B cell (primary cell): ENCODE results near the gene LRRC10B. TPM values are rescaled to one million over a fixed set of nuclear protein-coding genes. Genes with fewer than 3 reads are reported as not detected.

Experiments used
- ATAC-seq: fragments of 200-7000 bp; cut with Tn5 transposase; one replicate; pipeline ENCODE4 v1.10.0; 2021; ENCODE audit warnings: low read depth, mild to moderate bottlenecking, moderate number of reproducible peaks, moderate library complexity
- CTCF ChIA-PET: fragments of 350-600 bp; sonication (Branson Sonifier 250); formaldehyde crosslinking; loops from one replicate; lab custom pipeline; 2021; ENCODE audit warnings: antibody characterized with exemption, inconsistent platforms; lab: Charles Lee
- POLR2A ChIA-PET: fragments of 350-600 bp; sonication (Branson Sonifier 250); formaldehyde crosslinking; loops from one replicate; lab custom pipeline; 2021; ENCODE audit warnings: antibody characterized with exemption; lab: Charles Lee
- DNase-seq: peaks from one replicate; pipeline ENCODE4 v3.0.0; 2013
- H2AFZ ChIP-seq: 2 replicates; pipeline ENCODE4 v1.6.1; 2012; ENCODE audit warnings: mild to moderate bottlenecking, low read depth, low read length; ENCODE audit not compliant: insufficient read depth, poor library complexity, severe bottlenecking
- H3K27ac ChIP-seq, 2 donors: 1 replicate in 1 of 2; 2 replicates in 1 of 2; pipeline ENCODE4 v1.5.1; 2012 to 2013; ENCODE audit warnings: low read length in 2 of 2, mild to moderate bottlenecking in 2 of 2, moderate library complexity in 1 of 2
- H3K27me3 ChIP-seq, 4 experiments: fragments of 200-600 bp in 1 of 4; sonication (generic) in 1 of 4; replicated peaks in 1 of 4; 1 replicate in 2 of 4; 2 replicates in 2 of 4; pipeline versions ENCODE4 v1.6.1 to v1.7.0; 2013 to 2016; ENCODE audit warnings: low read length in 3 of 4, mild to moderate bottlenecking in 2 of 4, mixed read lengths in 1 of 4, moderate library complexity in 1 of 4; ENCODE audit not compliant: insufficient read depth in 4 of 4, control insufficient read depth in 3 of 4; ENCODE audit errors: control extremely low read depth in 1 of 4
- H3K36me3 ChIP-seq, 2 experiments: replicated peaks in 1 of 2; 1 replicate in 1 of 2; 2 replicates in 1 of 2; pipeline versions ENCODE4 v1.6.1 to v1.7.1; 2013; ENCODE audit warnings: low read length in 1 of 2; ENCODE audit not compliant: insufficient read depth in 2 of 2, control insufficient read depth in 1 of 2; ENCODE audit errors: control extremely low read depth in 1 of 2, extremely low read depth in 1 of 2
- H3K4me1 ChIP-seq, 2 donors: fragments of 200-600 bp in 1 of 2; sonication (generic) in 1 of 2; 1 replicate in 1 of 2; 2 replicates in 1 of 2; pipeline versions ENCODE4 v1.5.1 to v1.6.1; 2013 to 2017; ENCODE audit warnings: low read length in 2 of 2; ENCODE audit not compliant: control insufficient read depth in 2 of 2, insufficient read depth in 2 of 2
- H3K4me2 ChIP-seq: replicated peaks from 2 replicates; pipeline ENCODE3; 2012; ENCODE audit warnings: mild to moderate bottlenecking, low read depth, low read length; ENCODE audit not compliant: poor library complexity, severe bottlenecking
- H3K4me3 ChIP-seq, 5 experiments: fragments of 200-600 bp in 1 of 5; sonication (generic) in 1 of 5; 1 replicate in 3 of 5; 2 replicates in 2 of 5; pipeline versions ENCODE4 v1.5.1 to v1.7.0; 2011 to 2016; ENCODE audit warnings: low read length in 4 of 5, mild to moderate bottlenecking in 4 of 5, low read depth in 2 of 5, control low read depth in 1 of 5, moderate library complexity in 1 of 5; ENCODE audit not compliant: insufficient read depth in 1 of 5; ENCODE audit errors: control extremely low read depth in 1 of 5, extremely low read depth in 1 of 5
- H3K79me2 ChIP-seq: fragments of 200-600 bp; sonication (generic); one replicate; pipeline ENCODE4 v1.6.0; 2016; ENCODE audit warnings: low read length; ENCODE audit not compliant: control insufficient read depth, insufficient read depth
- H3K9ac ChIP-seq: fragments of 200-600 bp; sonication (generic); 2 replicates; pipeline ENCODE4 v1.6.1; 2017; ENCODE audit warnings: mild to moderate bottlenecking, low read length, moderate library complexity
- H3K9me3 ChIP-seq, 3 donors: one replicate each; pipeline versions ENCODE4 v1.6.1 to v1.7.1; 2013; ENCODE audit warnings: low read length in 2 of 3; ENCODE audit not compliant: control insufficient read depth in 2 of 3, insufficient read depth in 1 of 3; ENCODE audit errors: control extremely low read depth in 1 of 3
- H4K20me1 ChIP-seq: 2 replicates; pipeline ENCODE4 v1.6.0; 2012; ENCODE audit warnings: mild to moderate bottlenecking, low read length; ENCODE audit not compliant: insufficient read depth, control insufficient read depth, poor library complexity, severe bottlenecking
- H3K27ac Mint-ChIP-seq: one replicate; pipeline ENCODE4 v1.8.0; 2021; ENCODE audit warnings: mixed read lengths
- H3K27me3 Mint-ChIP-seq: one replicate; pipeline ENCODE4 v1.8.0; 2021; ENCODE audit warnings: mixed read lengths
- H3K4me1 Mint-ChIP-seq: one replicate; pipeline ENCODE4 v1.8.0; 2021; ENCODE audit warnings: mixed read lengths
- H3K4me3 Mint-ChIP-seq: one replicate; pipeline ENCODE4 v1.8.0; 2021; ENCODE audit warnings: mixed read lengths
- H3K9me3 Mint-ChIP-seq: one replicate; pipeline ENCODE4 v1.8.0; 2022; ENCODE audit warnings: mixed read lengths; ENCODE audit not compliant: insufficient read depth
- EZH2 ChIP-seq: IDR thresholded peaks from 2 replicates; pipeline ENCODE4 v1.6.1; 2012; ENCODE audit warnings: borderline replicate concordance, low read depth, mild to moderate bottlenecking, moderate library complexity, low read length; ENCODE audit not compliant: insufficient read depth, poor library complexity, severe bottlenecking
- WGBS: methylation state at CpG from one replicate; pipeline ENCODE4 v1.1.5; 2013; ENCODE audit warnings: missing lambda C conversion rate; ENCODE audit not compliant: insufficient coverage; 5-methylcytosine and 5-hydroxymethylcytosine counted together
- intact Hi-C: fragments of 100-400 bp; cut with micrococcal nuclease; formaldehyde crosslinking; loops from one replicate; pipeline ENCODE4 v1.10.0; 2022
- polyA plus RNA-seq: library from polyadenylated mRNA; depleted of rRNA; stranded (reverse); fragments of >200 nt; gene quantifications from 2 replicates; pipeline ENCODE4 v1.2.3, GENCODE V29; 2012
- total RNA-seq, 2 donors: library from RNA; stranded (reverse); fragments of 120-200 nt in 1 of 2; gene quantifications; 1 replicate in 1 of 2; 2 replicates in 1 of 2; pipeline versions ENCODE4 v1.2.3 to v1.2.4, GENCODE V29; 2013 to 2022
- TF ChIP-seq, protein P1 (sequence below): fragments of 200-600 bp; IDR thresholded peaks from one replicate; pipeline ENCODE4 v1.8.0; 2022; ENCODE audit warnings: antibody characterized with exemption, mild to moderate bottlenecking

Gene LRRC10B
- total and polyA plus RNA-seq, 2 donors (not counting 1 experiment from before 2014, with no cell fraction given): 0.15 TPM; not detected in 1

DNA sequence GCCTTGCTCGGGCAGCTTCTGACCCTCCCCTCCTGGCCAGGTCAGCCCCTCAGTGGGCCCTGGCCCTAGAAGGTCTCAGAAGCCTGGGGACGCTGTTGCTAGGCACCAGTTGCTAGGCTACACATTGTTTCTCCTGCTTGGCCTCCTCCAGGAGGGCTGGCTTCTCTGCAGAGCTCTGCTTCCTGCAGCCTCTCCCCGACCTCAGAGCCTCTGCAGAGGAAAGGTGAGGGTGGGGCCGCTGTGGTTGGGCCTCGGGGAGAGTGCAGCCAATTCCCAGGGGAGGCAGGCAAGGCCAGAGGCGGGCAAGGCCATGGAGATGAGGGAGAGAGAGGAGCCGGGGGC is 27.6 kb upstream of the LRRC10B start:
- DNase-seq: no peak
- Histone ChIP-seq H3K9me3 (no peaks in the 10 kb centered on the region), H3K4me2 (no peak overlapping the region), H3K9ac (no peak overlapping the region), H3K36me3 (peaks cover 0 to 2% of the 10 kb centered on the region in 2 experiments), H3K79me2 (no peaks in the 10 kb centered on the region), H2AFZ (no peak overlapping the region), H3K4me3 (no peak overlapping the region), H3K4me1 (peaks cover 0 to 6% of the 10 kb centered on the region in 2 donors), H3K27ac (no peak overlapping the region), H4K20me1 (no peaks in the 10 kb centered on the region), H3K27me3 (peaks cover 0 to 15% (median 0%) of the 10 kb centered on the region in 4 experiments)
- Mint-ChIP-seq H3K27me3 (peaks cover 11% of the 10 kb centered on the region), H3K9me3 (no peaks in the 10 kb centered on the region), H3K27ac (no peak overlapping the region), H3K4me1 (peaks cover 2% of the 10 kb centered on the region), H3K4me3 (no peak overlapping the region)
- no peak for ATAC-seq
- WGBS: 56% methylated on average over 6 of the region's 7 CpGs
- TF ChIP-seq, protein P1, sequence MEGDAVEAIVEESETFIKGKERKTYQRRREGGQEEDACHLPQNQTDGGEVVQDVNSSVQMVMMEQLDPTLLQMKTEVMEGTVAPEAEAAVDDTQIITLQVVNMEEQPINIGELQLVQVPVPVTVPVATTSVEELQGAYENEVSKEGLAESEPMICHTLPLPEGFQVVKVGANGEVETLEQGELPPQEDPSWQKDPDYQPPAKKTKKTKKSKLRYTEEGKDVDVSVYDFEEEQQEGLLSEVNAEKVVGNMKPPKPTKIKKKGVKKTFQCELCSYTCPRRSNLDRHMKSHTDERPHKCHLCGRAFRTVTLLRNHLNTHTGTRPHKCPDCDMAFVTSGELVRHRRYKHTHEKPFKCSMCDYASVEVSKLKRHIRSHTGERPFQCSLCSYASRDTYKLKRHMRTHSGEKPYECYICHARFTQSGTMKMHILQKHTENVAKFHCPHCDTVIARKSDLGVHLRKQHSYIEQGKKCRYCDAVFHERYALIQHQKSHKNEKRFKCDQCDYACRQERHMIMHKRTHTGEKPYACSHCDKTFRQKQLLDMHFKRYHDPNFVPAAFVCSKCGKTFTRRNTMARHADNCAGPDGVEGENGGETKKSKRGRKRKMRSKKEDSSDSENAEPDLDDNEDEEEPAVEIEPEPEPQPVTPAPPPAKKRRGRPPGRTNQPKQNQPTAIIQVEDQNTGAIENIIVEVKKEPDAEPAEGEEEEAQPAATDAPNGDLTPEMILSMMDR: no peak
- no peak for TF ChIP-seq EZH2
- ChIA-PET POLR2A (no interaction called here), CTCF (interaction anchor here (1.0 to 6.9 kb wide), 4 partner anchors 26 to 157 kb away, joined by 3 to 62 read pairs (median 4); no protein-coding TSS in a partner anchor)
- intact Hi-C loops: no loop called here

DNA sequence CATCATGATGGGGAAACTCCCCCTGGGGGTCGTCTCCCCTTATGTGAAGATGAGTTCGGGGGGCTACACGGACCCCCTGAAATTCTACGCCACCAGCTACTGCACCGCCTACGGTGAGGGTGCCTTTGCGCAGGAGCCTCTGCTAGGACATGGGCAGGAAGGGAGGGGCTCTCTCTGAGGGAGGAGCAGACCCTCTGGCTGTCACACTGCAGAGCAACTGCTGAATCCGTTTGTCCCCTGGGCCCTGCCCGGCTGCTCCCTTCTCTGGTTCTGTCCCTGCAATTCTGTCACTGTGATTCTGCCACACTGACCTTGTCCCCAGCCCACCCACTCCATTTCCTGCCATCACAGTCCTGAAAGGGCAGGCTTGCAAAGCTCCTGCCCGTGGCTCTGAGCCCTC is 26.7 kb upstream of the LRRC10B start:
- no peak overlapping the region for H3K4me3 ChIP-seq
- H3K27ac Mint-ChIP-seq: no peak overlapping the region
- no peak overlapping the region for H3K27ac ChIP-seq
- H3K4me1 Mint-ChIP-seq: peaks cover 2% of the 10 kb centered on the region
- 64% methylated on average over 9 of the region's 10 CpGs for WGBS
- H3K9me3 Mint-ChIP-seq: no peaks in the 10 kb centered on the region
- TF ChIP-seq, protein P1: no peak
- no peak for TF ChIP-seq EZH2
- H3K27me3 ChIP-seq: peaks cover 0 to 15% (median 0%) of the 10 kb centered on the region in 4 experiments
- ChIA-PET CTCF (interaction anchor here (1.6 kb wide), 1 partner anchor 79 kb away, joined by 3 read pairs; no protein-coding TSS in a partner anchor), POLR2A (no interaction called here)
- H3K4me1 ChIP-seq: peaks cover 0 to 6% of the 10 kb centered on the region in 2 donors
- H3K79me2 ChIP-seq: no peaks in the 10 kb centered on the region
- H3K36me3 ChIP-seq: peaks cover 0 to 2% of the 10 kb centered on the region in 2 experiments
- intact Hi-C loops: no loop called here
- DNase-seq (no peak), ATAC-seq (no peak)
- H3K9me3 ChIP-seq: no peaks in the 10 kb centered on the region
- H3K9ac ChIP-seq: no peak overlapping the region
- no peak overlapping the region for H3K4me2 ChIP-seq
- H3K4me3 Mint-ChIP-seq: no peak overlapping the region
- peaks cover 11% of the 10 kb centered on the region for H3K27me3 Mint-ChIP-seq
- H4K20me1 ChIP-seq: no peaks in the 10 kb centered on the region
- H2AFZ ChIP-seq: no peak overlapping the region
